ENCODE results near the gene NDUFAF5. TPM values are rescaled to one million over a fixed set of nuclear protein-coding genes. Genes with fewer than 3 reads are reported as not detected.

Gene NDUFAF5
- total RNA-seq, 1 experiment from 2014 or later: 31.8 TPM

GRCh38 chr20:13814672-13815071 is 29.8 kb downstream of the NDUFAF5 start:
- Mint-ChIP-seq H3K27me3 (ENCODE audit: low read depth) (no peaks in the 10 kb centered on the region), H3K9me3 (no peaks in the 10 kb centered on the region), H3K4me1 (no peaks in the 10 kb centered on the region), H3K27ac (no peak overlapping the region), H3K4me3 (no peak overlapping the region), H3K36me3 (peaks cover 35% of the 10 kb centered on the region)
- CTCF ChIA-PET: no interaction called here
- POLR2A ChIA-PET: no interaction called here
- no peak for ATAC-seq
- TF ChIP-seq ZBTB21 (CRISPR knock-in tag; IDR thresholded peaks at IDR 0.05; ENCODE audit: borderline replicate concordance): no peak
- no peak for TF ChIP-seq CBFB (CRISPR knock-in tag; IDR thresholded peaks at IDR 0.05; ENCODE audit: low read depth)
- no peak for TF ChIP-seq RORB (CRISPR knock-in tag; IDR thresholded peaks at IDR 0.05)
- TF ChIP-seq ZBTB43 (CRISPR knock-in tag; IDR thresholded peaks at IDR 0.05): no peak
- TF ChIP-seq HMGXB4 (CRISPR knock-in tag; IDR thresholded peaks at IDR 0.05): no peak
- no peak for TF ChIP-seq SMAD4 (CRISPR knock-in tag; IDR thresholded peaks at IDR 0.05)
- no peak for TF ChIP-seq MXD4 (CRISPR knock-in tag; IDR thresholded peaks at IDR 0.05; ENCODE audit: borderline replicate concordance)
- no peak for DNase-seq (ENCODE audit: low spot score)

- DNase-seq (ENCODE audit: low spot score): no peak
- TF ChIP-seq OVOL2 (CRISPR knock-in tag; IDR thresholded peaks at IDR 0.05; ENCODE audit: borderline replicate concordance): no peak
- no peaks in the 10 kb centered on the region for H3K4me1 Mint-ChIP-seq
- no peaks in the 10 kb centered on the region for H3K27me3 Mint-ChIP-seq (ENCODE audit: low read depth)
- no peaks in the 10 kb centered on the region for H3K9me3 Mint-ChIP-seq
- H3K27ac Mint-ChIP-seq: no peak overlapping the region
- peaks cover 35% of the 10 kb centered on the region for H3K36me3 Mint-ChIP-seq
- ATAC-seq: no peak
- ChIA-PET POLR2A (no interaction called here), CTCF (no interaction called here)
- no peak overlapping the region for H3K4me3 Mint-ChIP-seq
Observed at GRCh38 chr20:13816757-13817156, 31.9 kb downstream of the NDUFAF5 start.

- Mint-ChIP-seq H3K27me3 (ENCODE audit: low read depth) (no peaks in the 10 kb centered on the region), H3K4me3 (no peak overlapping the region), H3K36me3 (peaks cover 35% of the 10 kb centered on the region), H3K4me1 (no peaks in the 10 kb centered on the region), H3K9me3 (no peaks in the 10 kb centered on the region), H3K27ac (no peak overlapping the region)
- ATAC-seq (no peak), DNase-seq (ENCODE audit: low spot score) (no peak)
- ChIA-PET POLR2A (no interaction called here), CTCF (no interaction called here)
- no peak for TF ChIP-seq E2F4 (CRISPR knock-in tag; IDR thresholded peaks at IDR 0.05; ENCODE audit: borderline replicate concordance, low read depth)
- no peak for TF ChIP-seq STAT6 (CRISPR knock-in tag; conservative IDR thresholded peaks at IDR 0.05; ENCODE audit: low read depth)
- no peak for TF ChIP-seq GRHL2 (CRISPR knock-in tag; IDR thresholded peaks at IDR 0.05; ENCODE audit: insufficient replicate concordance, severe bottlenecking)
- TF ChIP-seq ERG (CRISPR knock-in tag; IDR thresholded peaks at IDR 0.05): no peak
- TF ChIP-seq ATF3 (CRISPR knock-in tag; conservative IDR thresholded peaks at IDR 0.05): no peak
- TF ChIP-seq HMGA2 (CRISPR knock-in tag; IDR thresholded peaks at IDR 0.05): no peak
- TF ChIP-seq FOXP1 (CRISPR knock-in tag; IDR thresholded peaks at IDR 0.05; ENCODE audit: borderline replicate concordance): no peak
- TF ChIP-seq CREM (CRISPR knock-in tag; IDR thresholded peaks at IDR 0.05): no peak
- TF ChIP-seq E2F5 (CRISPR knock-in tag; IDR thresholded peaks at IDR 0.05): no peak
- no peak for TF ChIP-seq RELA (CRISPR knock-in tag; IDR thresholded peaks at IDR 0.05; ENCODE audit: borderline replicate concordance)
- no peak for TF ChIP-seq USF1 (CRISPR knock-in tag; IDR thresholded peaks at IDR 0.05)
- no peak for TF ChIP-seq ZNF232 (CRISPR knock-in tag; IDR thresholded peaks at IDR 0.05)
- no peak for TF ChIP-seq ZNF317 (CRISPR knock-in tag; IDR thresholded peaks at IDR 0.05; ENCODE audit: borderline replicate concordance, low read depth)
Observed at GRCh38 chr20:13817342-13817741, 32.5 kb downstream of the NDUFAF5 start.
